IPS-15b (cell line): ENCODE measurements around the gene MAP3K20.
"Not testable (repeated sequence)": the region's sequence is repeated elsewhere in the genome, so short reads cannot be mapped to it uniquely, and the experiment has no call there.

Experiments
- H3K27me3 ChIP-seq: one replicate; pipeline ENCODE4 v1.6.1; 2013; ENCODE audit warnings: low read length; ENCODE audit not compliant: control insufficient read depth, insufficient read depth
- H3K36me3 ChIP-seq: one replicate; pipeline ENCODE4 v1.6.1; 2013; ENCODE audit warnings: low read length; ENCODE audit not compliant: control insufficient read depth, insufficient read depth
- H3K4me1 ChIP-seq: one replicate; pipeline ENCODE4 v1.6.1; 2013; ENCODE audit warnings: mild to moderate bottlenecking, low read length; ENCODE audit not compliant: control insufficient read depth, insufficient read depth
- H3K4me3 ChIP-seq: one replicate; pipeline ENCODE4 v1.5.1; 2013; ENCODE audit warnings: low read depth, low read length
- H3K9ac ChIP-seq: one replicate; pipeline ENCODE4 v1.6.1; 2013; ENCODE audit warnings: low read depth, mild to moderate bottlenecking, low read length
- H3K9me3 ChIP-seq: one replicate; pipeline ENCODE4 v1.6.1; 2013; ENCODE audit warnings: mild to moderate bottlenecking, low read length; ENCODE audit not compliant: control insufficient read depth, insufficient read depth

MAP3K20 gene

DNA sequence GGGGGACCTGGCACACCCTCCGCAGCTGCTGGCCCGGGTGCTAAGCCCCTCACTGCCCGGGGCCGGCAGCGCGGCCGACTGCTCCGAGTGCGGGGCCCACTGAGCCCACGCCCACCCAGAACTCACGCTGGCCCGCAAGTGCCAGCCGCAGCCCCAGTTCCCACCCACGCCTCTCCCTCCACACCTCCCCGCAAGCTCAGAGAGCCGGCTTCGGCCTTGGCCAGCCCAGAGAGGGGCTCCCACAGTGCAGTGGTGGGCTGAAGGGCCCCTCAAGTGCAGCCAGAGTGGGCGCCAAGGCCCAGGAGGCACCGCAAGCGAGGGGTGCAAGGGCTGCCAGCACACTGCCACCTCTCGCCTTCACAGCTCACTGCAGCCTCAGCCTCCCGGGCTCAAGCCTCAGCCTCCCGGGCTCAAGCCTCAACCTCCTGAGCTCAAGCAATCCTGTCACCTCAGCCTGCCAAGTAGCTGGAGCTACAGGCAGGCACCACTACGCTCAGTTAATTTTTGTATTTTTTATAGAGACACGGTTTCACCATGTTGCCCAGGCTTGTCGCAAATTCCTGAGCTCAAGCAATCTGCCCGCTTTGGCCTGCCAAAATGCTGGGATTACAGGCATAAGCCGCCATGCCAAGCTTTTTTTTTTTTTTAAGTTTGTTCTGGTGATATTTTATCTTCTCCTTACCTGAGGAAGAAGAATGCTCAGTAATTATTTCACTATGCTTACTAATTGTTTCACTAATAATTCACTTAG, 207.3 kb downstream of the MAP3K20 start:
- no peak overlapping the region for H3K4me3 ChIP-seq
- no peaks in the 10 kb centered on the region for H3K4me1 ChIP-seq
- H3K9ac ChIP-seq: no peak overlapping the region
- no peaks in the 10 kb centered on the region for H3K27me3 ChIP-seq
- H3K9me3 ChIP-seq: no peaks in the 10 kb centered on the region
- H3K36me3 ChIP-seq: no peaks in the 10 kb centered on the region

DNA sequence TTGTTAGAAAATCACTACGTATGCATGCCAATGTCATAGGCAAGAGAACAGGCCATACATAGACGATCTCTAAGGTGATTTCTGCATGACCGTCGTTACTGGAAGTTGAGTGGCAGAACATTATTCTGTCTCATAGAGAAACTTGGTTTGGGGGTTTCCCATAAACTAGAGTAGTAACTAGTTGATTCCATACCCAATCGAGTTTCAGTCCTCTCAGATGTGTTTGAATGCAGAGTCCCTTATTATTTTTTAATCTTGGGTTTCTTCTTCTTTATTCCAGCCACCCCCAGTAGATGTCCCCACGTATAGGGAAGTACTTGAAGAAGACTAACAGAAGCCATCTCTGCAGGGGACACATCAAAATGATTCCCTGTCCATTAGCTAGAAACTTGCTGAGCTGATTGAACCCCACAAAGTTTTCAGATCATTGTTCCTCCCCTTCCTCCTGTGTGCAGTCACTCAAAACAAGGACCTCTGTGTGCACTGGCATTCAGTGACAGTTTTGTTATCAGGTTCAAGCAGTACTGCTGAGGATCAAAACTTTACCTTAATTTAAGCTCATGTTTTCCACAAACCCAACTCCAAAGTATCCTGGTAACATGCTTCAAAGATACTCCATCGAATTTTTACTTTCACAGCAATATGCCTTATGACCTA, 210.6 kb downstream of the MAP3K20 start:
- H3K4me1 ChIP-seq: no peaks in the 10 kb centered on the region
- no peak overlapping the region for H3K4me3 ChIP-seq
- H3K9ac ChIP-seq: no peak overlapping the region
- H3K36me3 ChIP-seq: no peaks in the 10 kb centered on the region
- H3K9me3 ChIP-seq: no peaks in the 10 kb centered on the region
- H3K27me3 ChIP-seq: no peaks in the 10 kb centered on the region

DNA sequence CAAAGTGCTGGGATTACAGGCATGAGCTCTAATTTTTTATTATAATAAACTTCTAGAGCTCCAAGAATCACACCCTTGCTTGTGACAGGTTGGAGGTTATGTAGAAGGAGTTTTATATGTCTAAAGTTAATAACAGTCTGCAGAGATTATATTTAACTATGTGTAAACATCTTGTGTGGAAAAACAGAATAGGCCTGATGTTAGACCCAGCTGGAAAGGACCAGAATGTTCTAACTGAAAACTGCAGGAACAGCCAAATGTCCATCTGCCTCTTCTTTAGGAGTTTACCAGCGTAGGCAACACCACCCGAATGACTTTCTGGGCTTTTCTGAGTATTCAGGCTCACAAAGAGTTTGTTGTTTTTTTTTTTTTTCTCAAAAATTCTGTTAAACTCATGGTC, 211.9 kb downstream of the MAP3K20 start:
- Histone ChIP-seq H3K9me3 (no peaks in the 10 kb centered on the region), H3K4me3 (no peak overlapping the region), H3K36me3 (no peaks in the 10 kb centered on the region), H3K9ac (no peak overlapping the region), H3K27me3 (no peaks in the 10 kb centered on the region), H3K4me1 (no peaks in the 10 kb centered on the region)

DNA sequence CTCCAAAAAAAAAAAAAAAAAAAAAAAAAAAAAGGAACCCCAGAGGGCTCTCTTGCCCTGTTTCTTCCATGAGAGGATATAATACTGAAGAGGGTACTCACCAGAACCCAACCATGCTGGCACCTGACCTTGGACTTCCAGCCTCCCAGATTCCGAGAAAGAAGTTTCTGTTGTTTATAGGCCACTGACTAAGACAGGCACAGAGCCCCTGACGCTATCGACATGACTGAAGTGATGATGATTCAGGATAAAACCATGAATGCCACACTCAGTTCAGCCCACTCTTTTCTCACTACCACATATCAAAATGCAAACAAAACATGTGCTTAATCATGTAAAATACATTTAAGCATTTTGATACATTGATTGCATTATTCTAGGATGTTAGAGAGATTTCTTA, 212.9 kb downstream of the MAP3K20 start:
- Histone ChIP-seq H3K9me3 (no peaks in the 10 kb centered on the region), H3K27me3 (no peaks in the 10 kb centered on the region)

DNA sequence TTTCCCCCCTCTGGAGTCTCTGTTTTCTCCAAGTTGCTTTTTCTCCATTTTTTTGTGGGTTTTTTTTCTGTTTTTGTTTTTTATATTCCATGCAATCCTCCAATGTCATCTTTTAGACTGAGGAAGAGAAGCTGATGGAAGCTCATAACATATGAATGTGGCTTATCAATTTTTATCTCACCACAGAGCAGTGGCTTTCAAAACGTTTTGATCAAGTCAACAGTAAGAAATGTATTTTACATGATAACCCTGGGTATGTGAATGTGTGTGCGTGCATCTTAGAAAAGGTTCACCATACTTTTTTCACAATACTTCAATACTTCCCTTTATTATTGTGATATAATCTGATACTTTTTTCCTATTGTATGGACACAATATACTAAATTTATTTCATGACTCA, 214.4 kb downstream of the MAP3K20 start:
- no peaks in the 10 kb centered on the region for H3K4me1 ChIP-seq
- H3K9ac ChIP-seq: no peak overlapping the region
- H3K36me3 ChIP-seq: no peaks in the 10 kb centered on the region
- H3K9me3 ChIP-seq: no peaks in the 10 kb centered on the region
- H3K4me3 ChIP-seq: no peak overlapping the region
- no peaks in the 10 kb centered on the region for H3K27me3 ChIP-seq

More for the DNA sequence above, 212.9 kb downstream of the MAP3K20 start:
- Histone ChIP-seq H3K36me3 (no peaks in the 10 kb centered on the region), H3K4me1 (no peaks in the 10 kb centered on the region), H3K9ac (no peak overlapping the region), H3K4me3 (no peak overlapping the region)

- Histone ChIP-seq H3K9ac (no peak overlapping the region), H3K27me3 (no peaks in the 10 kb centered on the region), H3K4me1 (no peaks in the 10 kb centered on the region), H3K4me3 (no peak overlapping the region), H3K36me3 (no peaks in the 10 kb centered on the region), H3K9me3 (no peaks in the 10 kb centered on the region)
Measured at GRCh38 chr2:173290518-173290917, 214.9 kb downstream of the MAP3K20 start.

DNA sequence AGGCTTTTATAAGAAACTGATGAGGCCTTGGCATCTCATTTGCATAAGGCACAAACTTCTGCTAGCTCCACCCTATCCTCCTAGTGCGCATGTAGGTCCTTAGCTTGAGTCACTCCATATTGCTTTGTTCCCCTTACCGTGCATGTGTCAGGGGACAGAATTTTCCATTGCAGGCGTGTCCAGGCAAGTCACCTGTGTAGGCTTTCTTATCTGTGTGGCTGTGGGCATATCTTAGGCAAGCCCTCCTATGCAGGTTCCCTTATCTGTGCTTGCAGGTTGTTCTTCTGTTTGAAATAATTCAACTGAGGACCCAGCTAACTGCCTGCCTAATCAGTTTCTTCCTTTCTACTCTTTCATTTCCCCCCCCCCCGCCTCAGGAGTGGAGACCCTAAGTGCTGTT, 215.8 kb downstream of the MAP3K20 start:
- Histone ChIP-seq H3K4me3 (no peak overlapping the region), H3K4me1 (no peaks in the 10 kb centered on the region), H3K9me3 (no peaks in the 10 kb centered on the region), H3K36me3 (no peaks in the 10 kb centered on the region), H3K9ac (no peak overlapping the region), H3K27me3 (no peaks in the 10 kb centered on the region)

- peaks cover 12% of the 10 kb centered on the region for H3K9me3 ChIP-seq
Measured at GRCh38 chr2:173296235-173296634, 220.6 kb downstream of the MAP3K20 start.

DNA sequence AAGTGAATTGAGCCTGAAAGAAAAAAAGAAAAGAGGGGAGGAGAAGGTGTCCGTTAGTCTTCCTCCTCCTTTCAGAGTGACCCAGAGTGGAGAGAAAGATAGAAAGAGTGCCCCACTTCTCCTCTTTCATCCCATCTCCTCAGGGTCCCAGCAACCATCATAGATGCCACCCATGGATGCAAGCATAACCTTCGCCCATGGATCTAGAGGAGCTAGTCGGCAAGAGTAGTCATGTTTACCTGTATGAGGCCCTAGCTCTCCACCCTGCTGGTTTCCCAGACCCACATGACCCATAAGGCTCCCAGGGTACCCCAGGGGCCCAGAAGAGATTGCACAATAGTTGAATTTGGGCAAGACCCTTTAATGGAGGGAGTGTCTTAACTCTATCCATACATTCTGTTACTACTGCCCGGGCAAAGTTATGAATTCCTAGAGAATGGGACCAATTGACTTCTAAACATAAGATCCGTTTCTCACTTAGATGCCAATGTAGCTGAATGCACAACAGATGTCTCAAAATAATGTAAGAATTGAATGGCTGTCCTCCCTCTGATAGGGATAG, 223.0 kb downstream of the MAP3K20 start:
- Histone ChIP-seq H3K27me3 (no peaks in the 10 kb centered on the region), H3K9me3 (peaks cover 12% of the 10 kb centered on the region)

More at GRCh38 chr2:173296235-173296634, 220.6 kb downstream of the MAP3K20 start:
- Histone ChIP-seq H3K4me3 (no peak overlapping the region), H3K36me3 (no peaks in the 10 kb centered on the region), H3K27me3 (no peaks in the 10 kb centered on the region), H3K4me1 (no peaks in the 10 kb centered on the region), H3K9ac (no peak overlapping the region)

DNA sequence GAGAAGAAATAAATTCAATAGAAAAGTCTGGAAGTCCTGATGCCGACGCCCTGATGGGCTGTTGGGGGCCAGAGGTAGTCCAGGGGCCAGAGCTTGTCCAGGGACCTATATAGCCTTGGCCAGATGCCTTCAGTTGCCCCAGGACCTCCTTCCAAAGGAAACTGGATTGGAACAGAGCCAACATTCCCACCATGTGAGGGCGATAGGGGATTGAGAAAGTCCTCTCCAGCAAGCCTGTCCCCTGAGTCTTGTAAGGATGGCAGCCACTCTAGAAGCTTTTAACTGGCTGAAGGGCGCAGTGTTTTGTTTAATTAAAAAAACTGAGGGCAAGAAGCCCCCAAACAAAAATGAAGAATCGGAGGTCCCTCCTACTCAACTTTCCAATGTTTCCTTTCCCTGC, 224.1 kb downstream of the MAP3K20 start:
- Histone ChIP-seq H3K36me3 (no peaks in the 10 kb centered on the region), H3K4me3 (no peak overlapping the region), H3K4me1 (no peaks in the 10 kb centered on the region), H3K9me3 (peaks cover 12% of the 10 kb centered on the region), H3K9ac (no peak overlapping the region), H3K27me3 (no peaks in the 10 kb centered on the region)

More for the DNA sequence above, 223.0 kb downstream of the MAP3K20 start:
- H3K9ac ChIP-seq: no peak overlapping the region
- H3K4me1 ChIP-seq: no peaks in the 10 kb centered on the region
- no peaks in the 10 kb centered on the region for H3K36me3 ChIP-seq
- no peak overlapping the region for H3K4me3 ChIP-seq

DNA sequence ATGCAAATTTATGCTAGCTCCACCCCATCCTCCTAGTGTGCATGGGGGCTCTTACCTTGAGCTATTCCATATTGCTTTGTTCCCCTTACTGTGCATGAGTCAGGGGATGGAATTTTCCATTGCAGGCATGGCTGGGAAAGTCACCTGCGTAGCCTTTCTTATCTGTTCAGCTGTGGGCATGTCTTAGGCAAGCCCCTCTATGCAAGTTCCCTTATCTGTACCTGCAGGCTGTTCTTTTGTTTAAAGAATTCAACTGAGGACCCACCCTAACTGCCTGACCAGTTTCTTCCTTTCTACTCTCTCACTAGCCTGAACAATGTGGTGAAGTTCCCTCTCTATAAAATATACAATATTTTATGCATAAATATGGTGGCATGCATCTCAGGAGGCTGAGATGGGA, 224.8 kb downstream of the MAP3K20 start:
- Histone ChIP-seq H3K4me1 (peaks cover 3% of the 10 kb centered on the region), H3K9me3 (peaks cover 12% of the 10 kb centered on the region), H3K36me3 (no peaks in the 10 kb centered on the region)

DNA sequence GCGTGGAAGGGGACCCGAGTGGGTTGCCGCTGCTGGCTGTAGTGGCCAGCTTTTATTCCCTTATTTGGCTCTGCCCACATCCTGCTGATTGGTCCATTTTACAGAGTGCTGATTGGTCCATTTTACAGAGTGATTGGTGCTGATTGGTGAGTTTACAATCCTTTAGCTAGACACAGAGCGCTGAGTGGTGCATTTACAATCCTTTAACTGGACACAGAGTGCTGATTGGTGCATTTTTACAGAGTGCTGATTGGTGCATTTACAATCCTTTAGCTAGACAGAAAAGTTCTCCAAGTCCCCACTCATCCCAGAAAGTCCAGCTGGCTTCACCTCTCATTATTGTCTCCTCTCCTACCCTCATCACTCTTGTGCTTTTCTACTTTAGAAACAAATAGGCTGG, 225.9 kb downstream of the MAP3K20 start:
- H3K4me1 ChIP-seq: peaks cover 13% of the 10 kb centered on the region
- H3K9me3 ChIP-seq: peaks cover 12% of the 10 kb centered on the region
- not testable (repeated sequence) for H3K9ac ChIP-seq, H3K36me3 ChIP-seq, H3K27me3 ChIP-seq, H3K4me3 ChIP-seq

More for the DNA sequence above, 224.8 kb downstream of the MAP3K20 start:
- Histone ChIP-seq H3K27me3 (no peaks in the 10 kb centered on the region), H3K4me3 (no peak overlapping the region), H3K9ac (no peak overlapping the region)
